RCC 7860 (cell line): ENCODE data around the gene DHX38.

ENCODE experiments used
- DNase-seq: peaks from one replicate; pipeline ENCODE4 v3.0.0-alpha.2; 2015; ENCODE audit warnings: low spot score
- FAIRE-seq: peaks from 2 replicates; lab custom pipeline; 2012; peaks lifted over from hg19 to GRCh38; lab: Jason Lieb, UNC

Gene DHX38

GRCh38 chr16:72159801-72160200 is 66.2 kb downstream of the DHX38 start:
- no peak for FAIRE-seq
- no peak for DNase-seq

- DNase-seq = no peak
- no peak for FAIRE-seq
Observed at GRCh38 chr16:72162105-72162692, 68.6 kb downstream of the DHX38 start.
